Globus pallidus (tissue), 1 donor: ENCODE results near the gene DDX1.
"Not testable (repeated sequence)": the region's sequence is repeated elsewhere in the genome, so short reads cannot be mapped to it uniquely, and the experiment has no call there.

ENCODE experiments used
- DNase-seq: peaks from one replicate; pipeline ENCODE4 v3.0.0-alpha.2; 2015; ENCODE audit warnings: low spot score

Gene DDX1

DNA sequence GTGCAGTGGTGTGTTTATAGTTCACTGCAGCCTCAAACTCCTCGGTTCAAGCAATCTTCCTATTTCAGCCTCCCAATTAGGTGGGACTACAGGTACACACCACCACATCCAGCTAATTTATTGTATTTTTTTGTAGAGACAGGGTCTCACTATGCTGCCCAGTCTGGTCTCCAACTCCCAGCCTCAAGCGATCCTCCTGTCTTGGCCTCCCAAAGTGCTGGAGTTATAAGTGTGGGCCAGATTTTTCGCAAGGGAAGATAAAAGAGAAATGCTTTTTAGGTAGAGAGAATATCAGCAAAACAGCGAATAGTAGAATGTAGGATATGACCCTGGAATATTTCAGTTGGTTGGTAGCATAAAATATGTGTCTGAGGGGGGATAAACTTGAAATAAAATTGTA lies 4.3 kb downstream of the DDX1 start:
- no peak for DNase-seq

DNA sequence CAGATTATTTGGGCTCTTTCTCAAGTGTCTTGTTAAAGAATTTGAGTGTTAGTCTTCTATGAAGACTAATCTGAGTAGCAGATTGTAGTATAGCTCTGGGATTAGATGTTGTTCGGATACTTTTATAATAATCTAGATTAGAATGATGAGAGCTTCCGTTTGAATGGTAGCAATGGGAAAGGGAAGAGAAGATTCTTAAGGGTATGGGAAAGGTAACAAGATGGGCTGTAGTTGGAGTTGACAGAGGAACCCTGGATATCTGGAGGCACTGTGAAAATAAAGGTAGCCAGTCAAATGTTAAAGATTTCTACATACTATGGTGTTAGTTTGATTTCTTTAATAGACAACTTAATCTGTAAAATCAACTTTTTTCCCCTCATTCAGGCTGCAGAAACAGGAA lies 4.7 kb downstream of the DDX1 start:
- DNase-seq = no peak

DNA sequence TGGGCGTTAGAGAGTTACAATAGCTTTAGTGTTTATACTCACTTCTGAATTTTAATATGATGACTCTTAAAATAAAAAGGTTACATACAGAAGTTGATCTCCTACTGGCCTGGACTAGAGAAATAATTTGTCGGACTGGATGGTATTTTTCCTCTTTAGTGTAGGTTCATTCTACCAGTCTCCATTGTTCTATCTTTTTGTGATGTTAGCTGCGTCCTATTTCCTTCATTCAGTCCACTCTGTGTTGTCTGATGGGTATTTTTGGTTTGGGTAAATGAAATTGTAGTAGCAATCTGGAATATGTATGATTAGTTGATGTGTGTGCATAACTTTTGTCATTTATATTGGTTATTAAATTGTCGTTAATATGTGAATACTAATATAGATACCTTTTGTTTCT lies 5.3 kb downstream of the DDX1 start:
- DNase-seq = no peak

DNA sequence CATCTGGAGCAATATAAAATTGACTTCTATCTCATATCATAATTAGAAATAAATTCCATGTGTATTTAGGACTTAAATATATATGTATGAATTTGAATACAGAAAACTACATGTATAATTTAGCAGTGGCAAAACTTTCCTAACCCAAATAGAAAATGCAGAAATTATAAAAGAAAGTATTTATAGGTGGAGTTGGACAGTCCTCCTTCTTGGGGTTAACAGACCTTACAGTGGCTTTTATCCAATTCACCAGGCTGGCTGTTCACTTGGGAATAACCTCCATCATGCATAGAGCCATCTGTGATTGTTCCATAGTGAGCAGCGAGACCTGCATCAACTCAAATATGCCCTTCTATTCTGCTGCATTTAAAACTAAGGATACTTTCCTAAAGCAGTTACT lies 8.3 kb downstream of the DDX1 start:
- no peak for DNase-seq

DNA sequence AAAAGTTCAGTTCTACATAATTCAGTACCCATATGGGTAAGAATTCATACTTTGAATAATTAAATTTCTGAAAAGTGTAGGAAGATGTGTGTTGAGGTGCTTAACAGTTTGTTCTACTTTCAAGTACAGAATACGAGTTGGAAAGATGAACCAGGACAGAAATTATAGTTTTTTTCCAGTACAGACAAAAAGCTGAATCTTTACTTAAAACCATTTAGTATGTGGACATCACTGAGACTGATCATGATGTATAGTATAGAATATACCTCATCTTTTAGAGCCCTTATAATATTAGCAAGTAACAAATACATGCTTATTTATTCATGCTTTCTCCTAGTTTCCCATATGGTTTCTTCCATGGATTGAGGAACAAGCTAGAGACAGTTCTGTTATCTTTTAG lies 10.0 kb downstream of the DDX1 start:
- DNase-seq = no peak

DNA sequence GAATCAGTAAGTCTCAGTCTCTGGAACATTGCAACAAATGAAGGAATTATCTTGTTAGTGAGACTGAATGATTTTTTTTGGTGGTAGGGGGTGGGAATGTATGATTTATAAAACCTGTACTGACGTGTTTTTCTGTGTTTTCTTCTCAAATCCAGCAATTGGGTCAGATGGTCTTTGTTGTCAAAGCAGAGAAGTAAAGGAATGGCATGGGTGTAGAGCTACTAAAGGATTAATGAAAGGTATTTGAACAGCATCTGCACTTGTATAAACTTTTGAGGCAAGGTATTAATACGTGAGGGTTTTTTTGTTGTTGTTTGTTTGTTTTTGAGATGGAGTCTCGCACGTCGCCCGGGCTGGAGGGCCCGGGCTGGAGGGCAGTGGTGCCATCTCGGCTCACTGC lies 10.7 kb downstream of the DDX1 start:
- no peak for DNase-seq

DNA sequence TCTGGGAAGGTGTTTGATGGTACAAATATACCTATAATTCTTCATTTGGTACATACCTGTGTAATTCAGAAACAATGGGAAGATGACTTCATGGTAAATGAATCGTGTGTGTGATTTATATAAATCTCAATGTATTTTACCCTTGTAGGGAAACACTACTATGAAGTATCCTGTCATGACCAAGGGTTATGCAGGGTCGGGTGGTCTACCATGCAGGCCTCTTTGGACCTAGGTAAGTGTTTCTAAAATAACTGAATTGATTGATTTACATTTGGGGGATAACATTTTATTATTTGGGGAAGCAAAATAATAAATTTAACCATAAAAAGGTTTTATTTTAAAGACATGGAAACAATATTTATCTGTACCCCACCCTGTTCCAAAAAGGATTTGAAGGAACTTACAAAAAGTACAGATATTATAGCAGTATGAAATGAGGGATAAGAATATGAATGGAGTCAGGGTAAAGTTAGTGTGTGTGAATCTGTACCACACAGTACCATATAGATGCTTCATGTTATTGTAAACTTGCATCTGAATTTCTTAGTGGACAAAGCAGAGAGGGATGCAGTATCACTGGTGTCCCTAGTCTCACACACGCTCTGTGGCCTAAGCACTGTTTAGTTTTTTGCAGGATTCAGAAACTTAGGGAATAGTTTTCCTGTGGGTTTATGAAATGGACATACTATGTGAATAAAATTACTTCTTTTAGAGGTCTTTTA lies 11.5 kb downstream of the DDX1 start:
- DNase-seq = no peak

DNA sequence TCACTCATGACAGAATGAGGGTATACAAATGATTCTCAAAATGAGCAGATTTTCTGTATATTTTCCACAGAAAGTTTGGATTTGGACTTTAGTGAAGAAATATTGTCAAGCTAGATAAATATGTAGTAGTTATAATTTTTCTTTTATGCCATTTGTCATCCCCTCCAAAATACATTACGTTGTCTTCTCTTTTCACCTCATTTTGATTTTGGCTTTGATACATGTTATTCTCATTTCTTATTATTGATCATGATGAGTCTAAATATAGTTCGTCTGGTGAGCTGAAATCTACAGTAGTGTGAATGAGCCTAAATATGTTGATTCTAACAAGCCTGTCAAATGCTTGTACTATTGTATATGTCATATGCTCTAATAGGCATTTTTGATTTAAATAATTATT lies 12.3 kb downstream of the DDX1 start:
- DNase-seq = no peak

DNA sequence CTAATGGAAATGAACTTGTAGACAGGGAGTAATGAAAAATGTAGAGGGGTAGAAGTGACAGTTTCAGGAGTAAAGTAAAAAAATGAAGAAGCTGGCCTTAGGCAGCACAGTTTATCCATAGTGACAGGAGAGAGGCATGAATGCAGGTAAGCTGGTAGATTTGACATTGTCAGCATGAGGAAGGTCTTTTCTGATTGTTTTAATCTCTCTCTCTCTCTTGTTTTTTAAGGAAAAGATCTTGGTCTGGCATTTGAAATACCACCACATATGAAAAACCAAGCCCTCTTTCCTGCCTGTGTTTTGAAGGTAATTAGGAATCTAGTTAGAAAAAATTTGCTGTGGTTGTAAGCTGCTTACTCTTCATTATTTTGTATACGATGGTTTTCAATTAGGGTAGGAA lies 14.1 kb downstream of the DDX1 start:
- no peak for DNase-seq

DNA sequence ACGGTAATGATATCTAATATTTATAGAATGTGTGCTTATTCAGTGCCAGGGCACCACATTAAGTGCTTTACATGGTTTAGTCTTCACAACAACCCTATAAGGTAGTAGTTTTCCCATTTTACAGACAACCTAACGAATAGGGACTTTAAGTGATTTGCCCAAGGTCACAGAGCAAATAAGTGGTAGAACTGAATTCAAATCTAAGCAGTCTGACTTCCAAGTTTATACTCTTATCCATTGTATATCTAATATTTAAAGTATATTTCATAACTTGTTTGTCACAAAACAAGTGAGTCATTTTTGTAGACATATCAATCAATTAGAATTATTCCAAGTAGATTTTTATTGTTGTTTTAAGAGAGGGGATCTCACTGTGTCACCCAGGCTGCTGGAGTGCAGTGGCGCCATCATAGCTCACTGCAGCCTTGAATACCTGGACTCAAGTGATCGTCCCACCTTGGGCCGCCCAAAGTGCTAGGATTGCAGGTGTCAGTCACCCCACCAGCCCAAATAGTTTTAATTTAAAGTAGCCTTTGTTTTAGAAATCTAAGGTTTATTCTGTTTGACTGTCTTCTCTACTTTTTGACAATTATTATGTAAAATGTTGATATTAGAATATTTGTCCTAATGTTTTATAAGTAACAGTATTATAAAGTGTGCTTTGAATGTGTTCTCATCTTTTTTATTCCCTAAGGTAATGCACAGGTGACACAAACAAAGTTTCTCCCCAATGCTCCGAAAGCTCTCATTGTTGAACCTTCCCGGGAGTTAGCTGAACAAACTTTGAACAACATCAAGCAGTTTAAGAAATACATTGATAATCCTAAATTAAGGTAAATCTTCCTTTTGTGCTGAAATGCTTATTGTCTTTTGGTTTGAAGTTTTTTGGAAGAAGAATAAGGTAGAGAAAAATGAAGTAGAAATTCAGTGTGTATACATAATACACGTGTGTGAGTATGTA lies 15.1 kb downstream of the DDX1 start:
- DNase-seq = no peak

DNA sequence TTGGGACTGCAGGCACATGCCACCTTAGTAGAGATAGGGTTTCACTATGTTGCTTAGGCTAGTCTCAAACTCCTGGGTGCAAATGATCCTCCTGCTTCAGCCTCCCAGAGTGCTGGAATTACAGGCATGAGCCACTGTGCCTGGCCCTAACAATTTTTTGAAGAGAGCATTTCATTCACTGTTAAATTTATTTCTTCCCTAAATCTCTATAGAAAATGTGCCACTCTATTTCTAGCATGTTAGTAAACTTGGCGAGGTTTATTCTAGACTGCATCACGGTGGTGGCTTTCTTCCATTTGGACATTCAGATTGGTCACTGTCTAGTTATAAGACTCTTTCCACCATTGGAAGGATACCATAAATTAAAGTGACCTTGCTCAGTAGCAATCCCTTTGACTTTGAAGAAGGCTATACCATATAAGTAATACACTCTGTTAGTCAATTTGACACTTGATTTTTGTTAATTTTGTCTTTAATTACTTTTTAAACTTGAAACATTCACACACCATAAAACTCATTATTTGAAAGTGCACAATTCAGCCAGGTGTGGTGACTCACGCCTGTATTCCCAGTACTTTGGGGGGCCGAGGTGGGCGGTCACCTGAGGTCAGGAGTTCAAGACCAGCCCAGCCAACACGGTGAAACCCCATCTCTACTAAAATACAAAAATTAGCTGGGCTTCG lies 16.2 kb downstream of the DDX1 start:
- no peak for DNase-seq

DNA sequence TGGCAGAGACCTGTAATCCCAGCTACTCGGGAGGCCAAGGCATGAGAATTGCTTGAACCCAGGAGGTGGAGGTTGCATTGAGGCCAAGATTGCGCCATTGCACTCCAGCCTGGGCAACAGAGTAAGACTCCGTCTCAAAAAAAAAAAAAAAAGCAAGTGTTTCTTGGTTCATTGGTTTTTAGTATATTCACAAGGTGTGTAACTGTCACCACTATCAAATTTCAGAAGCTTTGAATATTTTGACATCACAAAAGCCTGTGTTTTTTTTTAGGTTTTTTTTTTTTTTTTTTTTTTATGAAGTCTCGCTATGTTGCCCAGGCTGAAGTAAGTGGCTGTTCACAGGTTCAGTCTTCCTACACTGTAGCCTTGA lies 16.7 kb downstream of the DDX1 start:
- DNase-seq = no peak

DNA sequence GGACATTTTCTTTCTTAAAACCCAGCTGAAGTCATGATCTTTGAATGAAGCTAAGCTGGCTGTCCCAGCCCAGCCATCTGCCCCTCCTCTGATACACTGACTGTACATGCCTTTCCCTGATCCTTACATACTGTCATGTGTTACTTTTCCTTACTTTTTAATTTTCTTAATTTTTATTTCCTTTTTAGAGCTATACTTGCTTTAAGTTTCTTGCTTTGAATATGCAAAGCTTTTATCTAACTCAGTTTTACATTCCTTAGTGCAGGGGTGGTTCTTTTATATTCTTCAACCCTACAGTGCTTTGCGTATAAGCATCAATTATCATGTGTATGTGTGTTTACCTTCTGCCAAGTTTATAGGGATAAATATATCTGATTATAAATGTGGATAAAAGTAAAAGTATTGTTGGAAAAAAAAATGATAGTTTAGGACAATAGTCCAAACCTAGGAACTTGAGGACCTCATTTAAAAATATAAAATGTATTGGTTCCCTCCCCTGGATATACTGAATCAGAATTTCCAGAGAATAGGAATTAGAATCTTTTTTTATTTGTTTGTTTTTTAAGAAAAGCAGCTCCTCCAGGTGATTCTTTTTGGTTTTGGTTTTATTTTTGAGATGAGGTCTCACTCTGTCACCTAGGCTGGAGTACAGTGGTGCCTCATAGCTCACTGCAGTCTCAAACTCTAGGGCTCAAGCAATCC lies 17.8 kb downstream of the DDX1 start:
- DNase-seq = no peak

DNA sequence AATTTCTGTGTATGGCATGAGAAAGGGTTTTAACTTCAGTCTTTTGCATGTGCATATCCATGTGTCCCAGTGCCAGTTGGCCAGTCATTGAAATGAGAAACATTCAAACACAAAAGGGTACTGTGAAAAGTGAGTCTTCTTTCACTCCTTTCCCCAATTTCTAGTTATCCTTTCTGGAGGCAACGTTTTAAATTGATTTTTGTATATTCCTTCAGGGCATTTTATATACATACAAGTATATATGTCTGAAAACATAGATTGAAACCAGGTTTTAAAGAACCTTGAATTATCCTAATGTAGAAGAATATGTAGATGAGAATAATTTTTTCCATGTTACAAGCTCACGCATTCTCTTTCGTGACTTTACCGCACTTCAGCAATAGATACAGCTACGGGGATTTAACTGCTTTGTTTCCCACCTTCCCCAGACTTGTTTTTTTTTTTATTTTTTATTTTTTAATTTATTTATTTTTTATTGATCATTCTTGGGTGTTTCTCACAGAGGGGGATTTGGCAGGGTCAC lies 18.8 kb downstream of the DDX1 start:
- no peak for DNase-seq

DNA sequence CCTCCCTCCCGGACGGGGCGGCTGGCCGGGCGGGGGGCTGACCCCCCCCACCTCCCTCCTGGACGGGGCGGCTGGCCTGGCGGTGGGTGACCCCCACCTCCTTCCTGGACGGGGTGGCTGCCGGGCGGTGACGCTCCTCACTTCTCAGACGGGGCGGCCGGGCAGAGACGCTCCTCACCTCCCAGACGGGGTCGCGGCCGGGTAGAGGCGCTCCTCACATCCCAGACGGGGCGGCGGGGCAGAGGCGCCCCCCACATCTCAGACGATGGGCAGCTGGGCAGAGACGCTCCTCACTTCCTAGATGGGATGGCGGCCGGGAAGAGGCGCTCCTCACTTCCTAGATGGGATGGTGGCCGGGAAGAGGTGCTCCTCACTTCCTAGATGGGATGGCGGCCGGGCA lies 20.4 kb downstream of the DDX1 start:
- DNase-seq = not testable (repeated sequence)

DNA sequence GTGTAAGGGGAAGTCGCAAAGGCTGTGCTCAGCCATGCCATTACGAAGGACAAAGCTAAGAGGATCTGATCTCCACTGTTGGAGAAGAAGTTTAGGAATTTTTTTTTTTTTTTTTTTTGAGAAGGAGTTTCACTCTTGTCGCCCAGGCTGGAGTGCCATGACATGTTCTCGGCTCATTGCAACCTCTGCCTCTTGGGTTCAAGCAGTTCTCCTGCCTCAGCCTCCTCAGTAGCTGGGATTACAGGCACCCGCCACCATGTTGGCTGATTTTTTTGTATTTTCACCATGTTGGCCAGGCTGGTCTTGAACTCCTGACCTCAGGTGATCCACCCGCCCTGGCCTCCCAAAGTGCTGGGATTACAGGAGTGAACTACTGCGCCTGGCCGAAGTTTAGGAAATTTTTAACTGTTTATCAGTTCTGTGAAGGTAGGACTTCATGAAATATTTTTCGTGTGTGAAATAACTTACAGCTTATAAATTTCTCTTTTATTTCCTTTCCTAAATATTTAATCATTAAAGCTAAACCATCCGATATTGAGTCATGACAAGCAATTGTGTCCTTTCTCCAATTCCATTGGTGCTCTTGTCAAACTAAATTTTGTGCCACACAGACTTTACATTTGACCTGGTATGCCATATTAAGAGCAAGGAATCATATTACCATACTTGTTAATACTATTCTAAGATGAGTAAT lies 22.2 kb downstream of the DDX1 start:
- DNase-seq = no peak

DNA sequence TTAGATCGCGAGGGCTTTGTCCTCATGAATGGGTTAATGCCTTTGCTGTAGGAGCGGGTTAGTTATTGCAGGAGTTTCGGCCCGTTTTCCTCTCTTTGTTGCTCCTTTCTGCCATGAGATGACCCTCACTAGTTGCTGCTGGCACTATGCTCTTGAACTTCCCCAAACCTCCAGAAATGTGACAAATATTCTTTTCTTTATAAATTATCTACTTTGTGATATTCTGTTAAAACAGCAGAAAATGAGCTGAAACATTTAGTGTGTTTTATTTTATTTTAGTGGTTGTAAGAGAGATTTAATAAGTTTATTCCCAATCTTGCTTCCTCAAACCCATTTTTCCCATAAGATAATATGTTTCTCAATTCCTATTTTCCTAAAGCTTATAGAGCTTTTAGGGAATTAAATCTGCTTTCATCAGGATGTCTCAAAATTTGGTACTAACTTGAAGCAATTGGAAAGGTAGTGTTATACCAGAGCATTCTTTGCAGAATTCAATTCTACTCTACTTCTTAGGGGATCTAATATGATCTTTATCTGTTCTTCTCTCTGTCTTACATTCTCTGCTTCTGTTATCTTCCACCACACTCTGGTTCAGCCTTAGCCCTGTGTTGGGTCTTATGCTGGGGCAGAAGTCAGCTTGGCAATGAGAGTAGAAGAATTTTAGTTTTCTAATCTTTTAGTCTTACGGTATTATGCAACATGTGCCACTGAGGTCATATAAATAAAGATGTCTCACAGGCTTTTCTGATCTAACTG lies 23.1 kb downstream of the DDX1 start:
- no peak for DNase-seq

DNA sequence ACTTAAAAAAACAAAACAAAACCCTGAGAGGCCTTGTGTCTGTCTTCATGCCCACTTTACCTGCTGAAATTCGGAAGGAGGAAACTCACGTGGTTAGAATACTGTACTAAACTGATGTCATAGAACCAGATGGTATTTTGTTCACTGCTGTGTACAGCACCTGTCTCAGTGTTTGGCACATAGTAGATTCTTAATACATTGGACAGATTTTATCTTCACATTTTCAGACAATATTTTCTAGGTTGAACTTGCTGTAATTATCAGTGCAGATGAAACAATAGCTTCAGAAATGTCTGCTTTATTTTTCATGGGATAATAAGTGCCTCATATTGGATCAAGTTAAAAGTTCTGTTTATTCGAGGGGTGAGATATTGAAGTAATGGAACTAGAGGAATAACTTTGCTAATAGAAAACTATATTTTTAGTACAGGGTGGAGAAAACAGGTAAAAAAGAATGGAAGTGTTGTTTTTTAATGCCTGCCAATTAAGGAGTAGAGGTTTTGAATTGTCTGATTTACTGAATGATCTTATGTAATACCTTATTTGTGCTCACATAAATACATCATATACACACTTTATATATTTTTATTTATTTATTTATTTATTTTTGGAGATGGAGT lies 23.7 kb downstream of the DDX1 start:
- no peak for DNase-seq

DNA sequence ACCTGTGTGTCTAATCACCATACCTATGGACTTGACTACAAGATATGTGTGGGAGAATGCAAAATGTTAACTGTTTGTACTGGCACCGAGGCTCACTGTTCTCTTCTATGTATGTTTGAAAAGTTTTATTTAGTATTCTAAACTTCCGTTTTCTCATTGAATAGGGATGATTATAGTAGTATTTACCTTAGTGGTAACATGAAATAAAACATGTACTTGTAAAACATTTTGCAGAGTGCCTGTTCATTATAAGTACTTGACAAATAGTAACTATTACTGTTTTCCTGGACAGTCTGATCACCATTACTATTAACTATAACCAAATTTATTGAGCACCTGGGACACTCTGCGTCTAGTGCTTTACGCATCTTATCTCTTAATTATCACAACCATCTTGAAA lies 24.8 kb downstream of the DDX1 start:
- DNase-seq = no peak
